ENCODE results near the gene DNM1L. TPM values are rescaled to one million over a fixed set of nuclear protein-coding genes. Genes with fewer than 3 reads are reported as not detected.

Gene DNM1L
- total and polyA plus RNA-seq, 2 of the 4 experiments (the other 2 are of a cell fraction) = 44.8 to 70.1 TPM

DNA sequence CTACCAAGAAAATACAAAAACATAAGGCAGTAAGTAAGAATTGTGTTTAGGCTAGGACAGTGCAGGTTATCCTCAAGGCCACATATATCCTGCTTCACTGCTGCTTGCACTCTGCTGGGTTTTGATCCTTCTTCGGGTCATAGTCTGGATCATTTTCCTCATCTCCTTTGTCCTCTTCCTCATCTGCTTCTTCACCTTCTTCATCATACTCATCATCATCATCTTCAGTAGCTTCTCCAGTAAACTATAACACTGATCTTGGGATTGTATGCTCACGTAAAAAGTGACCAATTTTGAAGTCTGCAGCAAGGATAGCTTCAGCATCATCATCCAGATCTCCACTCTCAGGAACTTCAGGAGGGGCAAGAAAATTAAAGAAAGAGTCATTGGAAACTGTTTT is 47.2 kb downstream of the DNM1L start:
- 0 out of 2 replicates have a peak, but pooled peaks cover 5% of the 10 kb centered on the region for H3K9me1 ChIP-seq (ENCODE audit: insufficient read depth, low read length)
- no peaks in the 10 kb centered on the region for H4K20me1 ChIP-seq (ENCODE audit: insufficient read depth, low read length)
- H3K27me3 ChIP-seq (ENCODE audit: control insufficient read depth, insufficient read depth, low read length) = no peaks in the 10 kb centered on the region
- ChIA-PET CTCF (interaction anchor here (0.6 kb wide), 1 partner anchor 362 kb away, joined by 4 read pairs; no protein-coding TSS in a partner anchor), POLR2A (ENCODE audit: unreplicated experiment) (no interaction called here)
- no peak overlapping the region for H2BK5ac ChIP-seq (ENCODE audit: low read depth, low read length, poor library complexity, severe bottlenecking)
- H2BK20ac ChIP-seq (ENCODE audit: low read depth, low read length) = no peak overlapping the region
- H3K18ac ChIP-seq (ENCODE audit: low read depth, low read length) = no peak overlapping the region
- H3K14ac ChIP-seq (replicated peaks; ENCODE audit: low read depth, low read length) = no peak overlapping the region
- H3K23ac ChIP-seq (ENCODE audit: low read depth, low read length) = no peak overlapping the region
- H3K4me2 ChIP-seq (ENCODE audit: low read depth, low read length) = no peak overlapping the region
- no peaks in the 10 kb centered on the region for H3K4me1 ChIP-seq (ENCODE audit: control insufficient read depth, insufficient read depth, low read length)
- H4K8ac ChIP-seq (ENCODE audit: low read depth in 2 of 2, low read length in 2 of 2) = no peak overlapping the region
- ATAC-seq (ENCODE audit: low read depth) (no peak), DNase-seq (no peak)
- peaks cover 1 to 3% of the 10 kb centered on the region in 2 experiments; a peak in 2 of 4 replicates for H3K79me1 ChIP-seq (ENCODE audit: low read depth in 1 of 2, low read length in 2 of 2)
- no peak overlapping the region for H2AFZ ChIP-seq (replicated peaks; ENCODE audit: low read length, poor library complexity)
- dilution Hi-C loops (cut with HindIII; ENCODE audit: low sequenced_read_pairs, unreplicated experiment) (no loop called here), intact Hi-C loops (cut with micrococcal nuclease) (loop anchor here (10.0 kb wide), 1 partner anchor 361 kb away; no protein-coding TSS in a partner anchor), in situ Hi-C loops (cut with MboI; ENCODE audit: low sequenced_read_pairs) (no loop called here)
- H3K4me3 ChIP-seq (ENCODE audit: insufficient read depth, low read depth, low read length) = no peak overlapping the region
- no TSS peak for BruUV-seq (replicated peaks)
- H3K56ac ChIP-seq (ENCODE audit: extremely low read depth, insufficient read depth, low read length) = no peak overlapping the region
- no peak overlapping the region for H3K9ac ChIP-seq (ENCODE audit: low read depth, low read length)
- H3K4ac ChIP-seq (ENCODE audit: low read depth, low read length) = no peak overlapping the region
- H3K36me3 ChIP-seq (ENCODE audit: control insufficient read depth, insufficient read depth, low read length) = peaks cover 19% of the 10 kb centered on the region
- no peak overlapping the region for H3K27ac ChIP-seq (ENCODE audit: insufficient read depth, low read length)
- no peak for TF ChIP-seq MAZ (IDR thresholded peaks at IDR 0.05; ENCODE audit: borderline replicate concordance, low read depth, low read length)
- TF ChIP-seq, protein P1, sequence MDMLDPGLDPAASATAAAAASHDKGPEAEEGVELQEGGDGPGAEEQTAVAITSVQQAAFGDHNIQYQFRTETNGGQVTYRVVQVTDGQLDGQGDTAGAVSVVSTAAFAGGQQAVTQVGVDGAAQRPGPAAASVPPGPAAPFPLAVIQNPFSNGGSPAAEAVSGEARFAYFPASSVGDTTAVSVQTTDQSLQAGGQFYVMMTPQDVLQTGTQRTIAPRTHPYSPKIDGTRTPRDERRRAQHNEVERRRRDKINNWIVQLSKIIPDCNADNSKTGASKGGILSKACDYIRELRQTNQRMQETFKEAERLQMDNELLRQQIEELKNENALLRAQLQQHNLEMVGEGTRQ (IDR thresholded peaks at IDR 0.05; ENCODE audit: low read depth, low read length) = no peak
- H2AK5ac ChIP-seq (ENCODE audit: low read depth, low read length) = no peak overlapping the region
- no peak overlapping the region for H2BK120ac ChIP-seq (ENCODE audit: low read depth, low read length)
- no peak overlapping the region for H4K5ac ChIP-seq (ENCODE audit: low read depth, low read length)
- no peak overlapping the region for H2AK9ac ChIP-seq (replicated peaks; ENCODE audit: low read depth, low read length, poor library complexity)
- 100% methylated on average over 1 of the region's 2 CpGs; no CpG with 5 or more reads in 1 of the 2 experiments for WGBS, 2 experiments (ENCODE audit: extremely low coverage in 2 of 2, insufficient read length in 1 of 2)
- H4K91ac ChIP-seq (ENCODE audit: insufficient read depth, low read depth, low read length) = no peak overlapping the region
- H3K9me3 ChIP-seq (ENCODE audit: control insufficient read depth, insufficient read depth, low read length) = no peaks in the 10 kb centered on the region
- H2BK15ac ChIP-seq (ENCODE audit: low read depth, low read length) = no peak overlapping the region
